Kidney epithelial cell (primary cell): ENCODE measurements around the gene UTF1. TPM values are rescaled to one million over a fixed set of nuclear protein-coding genes. Genes with fewer than 3 reads are reported as not detected.

Source experiments
- DNase-seq: peaks from one replicate; pipeline ENCODE4 v3.0.0-alpha.2; 2010; ENCODE audit warnings: low read depth
- H3K27me3 ChIP-seq: 2 replicates; pipeline ENCODE4 v1.6.0; 2011; ENCODE audit warnings: low read length; ENCODE audit not compliant: control insufficient read depth, insufficient read depth
- H3K36me3 ChIP-seq: 2 replicates; pipeline ENCODE4 v1.5.1; 2011; ENCODE audit warnings: low read length; ENCODE audit not compliant: control insufficient read depth, insufficient read depth
- H3K4me3 ChIP-seq: 2 replicates; pipeline ENCODE4 v1.5.1; 2011; ENCODE audit warnings: low read depth, mild to moderate bottlenecking, control low read depth, low read length
- total RNA-seq: library from RNA; depleted of rRNA; stranded (reverse); fragments of >200 nt; gene quantifications from 2 replicates; pipeline ENCODE4 v1.2.3, GENCODE V29; 2015
- TF ChIP-seq, protein P1 (sequence below): IDR thresholded peaks from 2 replicates; pipeline ENCODE4 v1.5.1; 2011; ENCODE audit warnings: mild to moderate bottlenecking, moderate library complexity, low read length, control low read depth, inconsistent platforms; ENCODE audit not compliant: insufficient read depth, poor library complexity, severe bottlenecking

Gene UTF1
- total RNA-seq, 1 donor from 2014 or later, result not detected

DNA sequence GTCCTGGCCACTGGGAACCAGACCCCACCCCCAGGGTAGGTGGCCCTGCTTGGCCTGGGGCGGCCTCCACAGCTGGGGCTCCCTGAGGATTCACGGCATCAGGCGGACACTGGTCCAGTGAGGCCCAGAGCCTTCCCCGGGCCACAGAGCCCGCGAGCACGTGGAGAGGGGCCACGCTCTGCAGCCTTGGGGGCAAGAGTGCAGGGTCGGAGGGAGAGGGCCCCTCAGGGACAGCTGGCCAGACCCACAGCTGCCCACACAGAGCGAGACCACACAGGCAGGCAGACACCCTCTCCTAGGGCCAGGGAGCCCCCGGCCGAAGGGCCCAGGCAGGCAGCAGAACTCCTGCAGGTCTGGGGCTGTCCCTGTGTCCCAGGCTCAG lies 18.3 kb downstream of the UTF1 start:
- DNase-seq, result no peak
- Histone ChIP-seq H3K27me3 (peaks cover 43% of the 10 kb centered on the region), H3K4me3 (no peak overlapping the region), H3K36me3 (no peaks in the 10 kb centered on the region)
- TF ChIP-seq, protein P1, sequence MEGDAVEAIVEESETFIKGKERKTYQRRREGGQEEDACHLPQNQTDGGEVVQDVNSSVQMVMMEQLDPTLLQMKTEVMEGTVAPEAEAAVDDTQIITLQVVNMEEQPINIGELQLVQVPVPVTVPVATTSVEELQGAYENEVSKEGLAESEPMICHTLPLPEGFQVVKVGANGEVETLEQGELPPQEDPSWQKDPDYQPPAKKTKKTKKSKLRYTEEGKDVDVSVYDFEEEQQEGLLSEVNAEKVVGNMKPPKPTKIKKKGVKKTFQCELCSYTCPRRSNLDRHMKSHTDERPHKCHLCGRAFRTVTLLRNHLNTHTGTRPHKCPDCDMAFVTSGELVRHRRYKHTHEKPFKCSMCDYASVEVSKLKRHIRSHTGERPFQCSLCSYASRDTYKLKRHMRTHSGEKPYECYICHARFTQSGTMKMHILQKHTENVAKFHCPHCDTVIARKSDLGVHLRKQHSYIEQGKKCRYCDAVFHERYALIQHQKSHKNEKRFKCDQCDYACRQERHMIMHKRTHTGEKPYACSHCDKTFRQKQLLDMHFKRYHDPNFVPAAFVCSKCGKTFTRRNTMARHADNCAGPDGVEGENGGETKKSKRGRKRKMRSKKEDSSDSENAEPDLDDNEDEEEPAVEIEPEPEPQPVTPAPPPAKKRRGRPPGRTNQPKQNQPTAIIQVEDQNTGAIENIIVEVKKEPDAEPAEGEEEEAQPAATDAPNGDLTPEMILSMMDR, result no peak

DNA sequence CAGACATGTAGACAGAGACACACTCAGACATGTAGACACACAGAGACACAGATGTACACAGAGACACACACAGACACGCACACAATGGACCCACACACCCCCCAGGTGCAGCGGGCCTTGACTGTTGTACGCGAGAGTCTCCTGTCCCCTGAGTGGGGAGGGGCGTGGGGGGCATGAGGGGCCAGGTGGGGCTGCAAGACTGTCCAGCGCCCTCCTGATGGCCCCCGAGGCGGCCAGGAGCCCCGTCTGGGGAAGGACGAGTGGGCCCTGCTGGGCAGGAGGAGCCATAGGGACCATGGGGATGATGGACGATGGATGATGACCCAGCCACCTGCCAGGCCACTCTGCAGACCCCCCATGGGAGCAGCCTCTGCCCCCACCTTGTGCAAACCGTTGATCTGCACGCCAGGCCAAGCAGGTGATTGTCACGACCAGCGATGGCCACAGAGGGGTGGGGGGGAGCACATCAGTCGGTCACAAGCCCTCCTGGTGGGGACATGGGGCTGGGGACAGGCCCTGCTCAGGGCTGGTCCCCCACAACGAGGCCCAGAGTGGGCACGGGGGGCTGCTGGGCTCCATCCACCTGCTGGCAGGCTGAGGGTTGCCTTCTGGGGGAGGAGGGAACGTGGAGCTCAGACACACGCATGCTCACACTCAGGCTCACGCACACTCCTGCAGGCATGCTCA lies 19.2 kb downstream of the UTF1 start:
- DNase-seq, result no peak
- TF ChIP-seq, protein P1, result no peak
- H3K4me3 ChIP-seq, result no peak overlapping the region
- no peaks in the 10 kb centered on the region for H3K36me3 ChIP-seq
- peaks cover 37% of the 10 kb centered on the region for H3K27me3 ChIP-seq

DNA sequence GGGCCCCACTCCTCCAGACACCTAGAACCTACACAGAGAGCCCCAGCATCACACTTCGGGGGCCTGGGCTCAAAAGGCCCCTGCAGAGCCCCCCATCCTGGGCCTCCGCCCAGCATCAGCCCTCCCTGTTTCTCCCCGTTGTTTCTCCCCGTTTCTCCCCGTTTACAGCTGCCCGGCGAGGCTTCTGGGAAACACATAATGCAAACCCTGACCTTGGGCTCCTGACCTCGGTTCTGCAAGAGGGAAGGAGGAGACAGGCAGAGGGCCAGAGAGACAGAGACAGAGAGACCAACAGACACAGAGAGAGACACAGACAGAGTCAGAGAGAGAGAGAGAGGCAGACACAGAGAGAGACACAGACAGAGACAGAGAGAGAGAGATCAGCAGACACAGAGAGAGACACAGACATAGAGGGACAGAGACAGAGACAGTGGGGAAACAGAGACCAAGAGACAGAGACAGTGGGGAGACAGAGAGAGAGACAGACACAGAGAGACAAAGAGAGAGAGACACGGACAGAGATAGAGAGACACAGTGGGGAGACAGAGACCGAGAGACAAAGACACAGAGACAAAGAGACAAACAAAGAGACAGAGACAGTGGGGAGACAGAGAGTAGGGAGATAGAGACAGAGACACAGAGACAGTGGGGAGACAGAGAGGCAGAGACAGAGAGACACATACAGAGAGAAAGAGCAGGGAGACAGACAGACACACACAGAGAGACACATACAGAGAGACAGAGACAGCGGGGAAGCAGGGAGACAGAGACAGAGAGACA lies 20.1 kb downstream of the UTF1 start:
- DNase-seq, result no peak
- TF ChIP-seq, protein P1, result no peak
- H3K4me3 ChIP-seq, result no peak overlapping the region
- H3K27me3 ChIP-seq, result peaks cover 30% of the 10 kb centered on the region
- H3K36me3 ChIP-seq, result no peaks in the 10 kb centered on the region

DNA sequence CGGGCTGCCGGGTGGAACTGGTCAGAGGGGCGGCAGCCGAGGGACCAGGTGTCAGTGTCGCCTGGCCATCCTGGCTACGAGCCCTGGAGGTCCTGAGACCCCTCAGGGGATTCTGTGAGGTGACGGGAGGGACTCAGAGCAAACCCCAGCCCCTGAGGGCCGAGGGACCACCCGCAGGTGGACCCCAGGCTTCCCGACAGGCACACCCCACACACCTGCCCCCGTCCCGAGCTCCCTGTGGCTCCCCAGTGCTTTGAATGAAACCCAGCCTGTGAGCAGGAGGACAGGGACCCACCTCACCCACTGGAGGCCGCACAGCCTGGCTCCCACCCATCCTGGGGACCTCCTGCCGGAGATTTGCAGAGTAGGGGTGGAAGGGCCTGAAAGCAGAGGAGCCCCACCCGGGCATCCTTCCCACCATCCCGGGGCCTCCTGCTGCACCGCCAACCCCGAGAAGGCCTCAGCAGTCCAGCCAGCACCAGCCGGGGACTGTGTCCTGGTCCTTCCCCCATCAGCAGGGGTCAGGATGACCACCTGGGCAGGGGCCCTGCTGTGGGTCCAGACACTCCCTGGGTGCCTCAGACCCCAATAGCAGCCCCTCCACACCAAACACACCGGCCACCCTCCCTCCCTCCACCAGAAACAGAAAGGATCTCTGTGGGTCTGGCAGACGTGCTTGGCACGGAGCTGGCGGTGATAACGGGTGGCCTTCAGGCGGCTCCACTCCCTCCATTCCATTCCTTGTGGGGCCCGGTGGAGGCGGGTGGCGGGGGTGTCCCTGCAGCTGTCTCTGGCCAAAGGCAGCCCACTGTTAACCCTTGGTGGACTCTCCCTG lies 21.6 kb downstream of the UTF1 start:
- peaks cover 21% of the 10 kb centered on the region for H3K27me3 ChIP-seq
- H3K4me3 ChIP-seq, result no peak overlapping the region
- DNase-seq, result no peak
- TF ChIP-seq, protein P1, result no peak
- no peaks in the 10 kb centered on the region for H3K36me3 ChIP-seq

DNA sequence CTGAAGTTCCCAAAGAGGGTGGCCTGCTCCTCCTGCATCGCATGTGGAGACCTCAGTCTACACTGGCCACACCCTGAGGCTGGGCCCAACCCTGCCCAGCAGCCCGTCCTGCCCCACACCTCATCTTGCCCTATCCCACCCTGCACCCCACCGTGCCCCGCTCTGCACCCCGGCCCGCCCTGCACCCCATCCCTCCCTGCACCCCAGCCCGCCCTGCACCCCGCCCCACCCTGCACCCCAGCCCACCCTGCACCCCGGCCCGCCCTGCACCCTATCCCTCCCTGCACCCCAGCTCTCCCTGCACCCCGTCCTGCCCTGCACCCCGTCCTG lies 22.2 kb downstream of the UTF1 start:
- TF ChIP-seq, protein P1, result no peak
- Histone ChIP-seq H3K36me3 (no peaks in the 10 kb centered on the region), H3K27me3 (peaks cover 21% of the 10 kb centered on the region)

More for the DNA sequence above, 22.2 kb downstream of the UTF1 start:
- no peak for DNase-seq
- no peak overlapping the region for H3K4me3 ChIP-seq
